Sigmoid colon (tissue), 4 donors: ENCODE data around the gene RPS19.

Source experiments
- CTCF ChIP-seq, 4 experiments: fragments of 450-650 bp in 3 of 4; fragments of 200-600 bp in 1 of 4; IDR thresholded peaks; one replicate each; pipeline ENCODE4 v1.5.1; 2016 to 2019; ENCODE audit warnings: antibody characterized with exemption in 4 of 4, mild to moderate bottlenecking in 3 of 4, moderate library complexity in 2 of 4
- POLR2AphosphoS5 ChIP-seq, 4 donors: sonication (generic); formaldehyde crosslinking; IDR thresholded peaks; one replicate each; pipeline ENCODE4 v1.6.1; 2017; ENCODE audit warnings: antibody characterized with exemption in 4 of 4

GRCh38 chr19:41887711-41888382 is 27.8 kb downstream of the RPS19 start:
- TF ChIP-seq CTCF (IDR thresholded peaks at IDR 0.05) (no peak), POLR2AphosphoS5 (IDR thresholded peaks at IDR 0.05) (no peak)
